ENCODE results near the gene WLS. TPM values are rescaled to one million over a fixed set of nuclear protein-coding genes. Genes with fewer than 3 reads are reported as not detected.

Gene WLS
- total and polyA plus RNA-seq, 10 of the 15 experiments (the other 5 are each of a cell fraction or from before 2014, with no cell fraction given): 0.04 to 0.36 TPM; not detected in 8

DNA sequence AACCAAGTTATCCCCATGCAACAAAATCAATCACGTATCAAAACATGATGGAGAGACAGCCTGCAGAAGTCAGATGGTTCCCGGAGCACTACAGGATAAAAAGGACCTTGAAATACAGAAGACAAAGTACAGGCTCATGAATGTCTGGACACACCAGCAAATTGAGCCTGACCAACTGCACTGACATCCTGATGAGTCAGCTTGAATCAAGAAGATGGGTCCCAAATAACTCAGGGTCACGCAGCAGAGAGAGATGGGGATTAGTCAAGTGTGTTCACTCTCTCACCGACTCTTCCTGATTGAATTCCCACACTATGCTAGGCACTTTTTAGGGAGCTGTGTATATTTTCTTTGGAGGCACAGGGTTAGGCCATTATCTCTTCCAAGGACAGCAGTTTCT is 110.8 kb downstream of the WLS start:
- no peak overlapping the region for H3K27ac ChIP-seq (ENCODE audit: control insufficient read depth, insufficient read depth)
- DNase-seq (ENCODE audit: low read depth, low spot score) (no peak), FAIRE-seq (no peak), ATAC-seq (no peak)
- WGBS (ENCODE audit: insufficient coverage, insufficient replicate concordance, low lambda C conversion rate, missing lambda C conversion rate): 34% methylated on average over 4 of the region's 4 CpGs
- ChIA-PET RAD21 (ENCODE audit: unreplicated experiment) (interaction anchor here (1.3 to 7.7 kb wide), 7 partner anchors 22 to 321 kb away, joined by 3 to 125 read pairs (median 7); no protein-coding TSS in a partner anchor), CTCF (interaction anchor here (0.6 to 5.1 kb wide), 23 partner anchors 10 to 1617 kb away, joined by 3 to 178 read pairs (median 6); no protein-coding TSS in a partner anchor), SMC1A (ENCODE audit: uncharacterized antibody, unreplicated experiment) (interaction anchor here (0.6 to 6.9 kb wide), 11 partner anchors 12 to 354 kb away, joined by 3 to 83 read pairs (median 7); no protein-coding TSS in a partner anchor), POLR2A (interaction anchor here (0.7 kb wide), 1 partner anchor 356 kb away, joined by 3 read pairs; no protein-coding TSS in a partner anchor)
- H3K79me2 ChIP-seq (ENCODE audit: control insufficient read depth, insufficient read depth, low read length): no peaks in the 10 kb centered on the region
- H3K9me3 ChIP-seq (replicated peaks; ENCODE audit: control insufficient read depth, insufficient read depth, low read length): no peaks in the 10 kb centered on the region
- no peaks in the 10 kb centered on the region for H3K36me3 ChIP-seq (ENCODE audit: control insufficient read depth in 2 of 2, insufficient read depth in 2 of 2, low read length in 1 of 2)
- in situ Hi-C loops (cut with MboI) (loop anchor here (5.0 kb wide), 2 partner anchors 221 to 321 kb away; no protein-coding TSS in a partner anchor), intact Hi-C loops (cut with micrococcal nuclease; ENCODE audit: unreplicated experiment) (loop anchor here (2.0 to 5.0 kb wide), 2 partner anchors 91 to 199 kb away; no protein-coding TSS in a partner anchor)
- H3K4me2 ChIP-seq (ENCODE audit: control insufficient read depth, insufficient read depth): no peak overlapping the region
- H3K4me1 ChIP-seq (ENCODE audit: control insufficient read depth, insufficient read depth, low read length): no peaks in the 10 kb centered on the region
- no peak for TF ChIP-seq RBBP5 (conservative IDR thresholded peaks at IDR 0.05)
- no peak for TF ChIP-seq SMAD1 (IDR thresholded peaks at IDR 0.05; ENCODE audit: low read depth, partially characterized antibody)
- no peak for TF ChIP-seq ETV6 (conservative IDR thresholded peaks at IDR 0.05 in 1 of 2, IDR thresholded peaks at IDR 0.05 in 1 of 2; ENCODE audit: borderline replicate concordance in 1 of 2, low read depth in 1 of 2)
- TF ChIP-seq EP300 (IDR thresholded peaks at IDR 0.05; ENCODE audit: borderline replicate concordance in 1 of 2, control insufficient read depth in 1 of 2, low read depth in 2 of 2, low read length in 2 of 2): no peak
- TF ChIP-seq MEF2A (IDR thresholded peaks at IDR 0.05; ENCODE audit: insufficient read depth, low read depth, low read length): no peak
- TF ChIP-seq FOXK2 (IDR thresholded peaks at IDR 0.05): no peak
- TF ChIP-seq STAT3 (IDR thresholded peaks at IDR 0.05; ENCODE audit: low read depth, low read length): no peak
- no peak for TF ChIP-seq SREBF2 (IDR thresholded peaks at IDR 0.05; ENCODE audit: low read length)
- no peak for TF ChIP-seq POLR2AphosphoS5 (IDR thresholded peaks at IDR 0.05; ENCODE audit: low read length)
- no peak for TF ChIP-seq EZH2 (IDR thresholded peaks at IDR 0.05; ENCODE audit: borderline replicate concordance, control insufficient read depth, low read depth, low read length)
- TF ChIP-seq ZZZ3 (IDR thresholded peaks at IDR 0.05; ENCODE audit: control insufficient read depth, insufficient read length, low read depth): no peak
- TF ChIP-seq EED (IDR thresholded peaks at IDR 0.05; ENCODE audit: low read depth): no peak
- no peak for TF ChIP-seq IRF4 (IDR thresholded peaks at IDR 0.05; ENCODE audit: low read depth, low read length)
- TF ChIP-seq ATF2 (IDR thresholded peaks at IDR 0.05; ENCODE audit: low read length): no peak
- TF ChIP-seq, protein P1, sequence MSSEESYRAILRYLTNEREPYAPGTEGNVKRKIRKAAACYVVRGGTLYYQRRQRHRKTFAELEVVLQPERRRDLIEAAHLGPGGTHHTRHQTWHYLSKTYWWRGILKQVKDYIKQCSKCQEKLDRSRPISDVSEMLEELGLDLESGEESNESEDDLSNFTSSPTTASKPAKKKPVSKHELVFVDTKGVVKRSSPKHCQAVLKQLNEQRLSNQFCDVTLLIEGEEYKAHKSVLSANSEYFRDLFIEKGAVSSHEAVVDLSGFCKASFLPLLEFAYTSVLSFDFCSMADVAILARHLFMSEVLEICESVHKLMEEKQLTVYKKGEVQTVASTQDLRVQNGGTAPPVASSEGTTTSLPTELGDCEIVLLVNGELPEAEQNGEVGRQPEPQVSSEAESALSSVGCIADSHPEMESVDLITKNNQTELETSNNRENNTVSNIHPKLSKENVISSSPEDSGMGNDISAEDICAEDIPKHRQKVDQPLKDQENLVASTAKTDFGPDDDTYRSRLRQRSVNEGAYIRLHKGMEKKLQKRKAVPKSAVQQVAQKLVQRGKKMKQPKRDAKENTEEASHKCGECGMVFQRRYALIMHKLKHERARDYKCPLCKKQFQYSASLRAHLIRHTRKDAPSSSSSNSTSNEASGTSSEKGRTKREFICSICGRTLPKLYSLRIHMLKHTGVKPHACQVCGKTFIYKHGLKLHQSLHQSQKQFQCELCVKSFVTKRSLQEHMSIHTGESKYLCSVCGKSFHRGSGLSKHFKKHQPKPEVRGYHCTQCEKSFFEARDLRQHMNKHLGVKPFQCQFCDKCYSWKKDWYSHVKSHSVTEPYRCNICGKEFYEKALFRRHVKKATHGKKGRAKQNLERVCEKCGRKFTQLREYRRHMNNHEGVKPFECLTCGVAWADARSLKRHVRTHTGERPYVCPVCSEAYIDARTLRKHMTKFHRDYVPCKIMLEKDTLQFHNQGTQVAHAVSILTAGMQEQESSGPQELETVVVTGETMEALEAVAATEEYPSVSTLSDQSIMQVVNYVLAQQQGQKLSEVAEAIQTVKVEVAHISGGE (CRISPR knock-in tag; IDR thresholded peaks at IDR 0.05): no peak
- TF ChIP-seq BRCA1 (IDR thresholded peaks at IDR 0.05; ENCODE audit: low read depth, low read length): no peak
- no peak overlapping the region for H3K9ac ChIP-seq (ENCODE audit: control insufficient read depth, insufficient read depth, low read length)
- no peak overlapping the region for H3K4me3 ChIP-seq
- no peaks in the 10 kb centered on the region for H3K27me3 ChIP-seq (replicated peaks in 1 of 2; ENCODE audit: control insufficient read depth in 2 of 2, insufficient read depth in 2 of 2, low read length in 1 of 2)
- no TSS peak for BruUV-seq (replicated peaks)
- no peaks in the 10 kb centered on the region for H4K20me1 ChIP-seq (ENCODE audit: control insufficient read depth, insufficient read depth)
- no peak overlapping the region for H2AFZ ChIP-seq (ENCODE audit: control insufficient read depth, low read depth, low read length)

All from GM12878 (cell line).